ENCODE data around the gene USP46.

Gene USP46

GRCh38 chr4:52622564-52622963 lies 36.5 kb downstream of the USP46 start:
- Histone ChIP-seq H3K4me3 (ENCODE audit: low read depth, low read length) (no peak overlapping the region), H3K36me3 (ENCODE audit: insufficient read depth, low read length) (no peaks in the 10 kb centered on the region), H3K79me2 (ENCODE audit: control insufficient read depth, insufficient read depth, low read length, unreplicated experiment) (no peaks in the 10 kb centered on the region), H3K4me1 (ENCODE audit: control insufficient read depth, insufficient read depth, low read length, unreplicated experiment) (no peaks in the 10 kb centered on the region), H3K27ac (ENCODE audit: low read depth, low read length) (no peak overlapping the region), H3K27me3 (ENCODE audit: insufficient read depth, low read length) (no peaks in the 10 kb centered on the region), H2AFZ (ENCODE audit: low read length, unreplicated experiment) (no peak overlapping the region)

- H2AFZ ChIP-seq (ENCODE audit: low read length, unreplicated experiment) = no peak overlapping the region
- H3K4me1 ChIP-seq (ENCODE audit: control insufficient read depth, insufficient read depth, low read length, unreplicated experiment) = no peaks in the 10 kb centered on the region
- H3K27me3 ChIP-seq (ENCODE audit: insufficient read depth, low read length) = no peaks in the 10 kb centered on the region
- no peak overlapping the region for H3K27ac ChIP-seq (ENCODE audit: low read depth, low read length)
- no peak overlapping the region for H3K4me3 ChIP-seq (ENCODE audit: low read depth, low read length)
- no peaks in the 10 kb centered on the region for H3K36me3 ChIP-seq (ENCODE audit: insufficient read depth, low read length)
- H3K79me2 ChIP-seq (ENCODE audit: control insufficient read depth, insufficient read depth, low read length, unreplicated experiment) = no peaks in the 10 kb centered on the region
These were observed 37.5 kb downstream of the USP46 start for GRCh38 chr4:52621567-52621966.

- Histone ChIP-seq H3K4me1 (ENCODE audit: control insufficient read depth, insufficient read depth, low read length, unreplicated experiment) (no peaks in the 10 kb centered on the region), H3K36me3 (ENCODE audit: insufficient read depth, low read length) (no peaks in the 10 kb centered on the region), H2AFZ (ENCODE audit: low read length, unreplicated experiment) (no peak overlapping the region), H3K4me3 (ENCODE audit: low read depth, low read length) (no peak overlapping the region), H3K27ac (ENCODE audit: low read depth, low read length) (no peak overlapping the region), H3K79me2 (ENCODE audit: control insufficient read depth, insufficient read depth, low read length, unreplicated experiment) (no peaks in the 10 kb centered on the region), H3K27me3 (ENCODE audit: insufficient read depth, low read length) (no peaks in the 10 kb centered on the region)
These were observed 39.5 kb downstream of the USP46 start for GRCh38 chr4:52619591-52619931.

- Histone ChIP-seq H3K27me3 (ENCODE audit: insufficient read depth, low read length) (no peaks in the 10 kb centered on the region), H3K4me3 (ENCODE audit: low read depth, low read length) (no peak overlapping the region), H3K36me3 (ENCODE audit: insufficient read depth, low read length) (no peaks in the 10 kb centered on the region), H3K79me2 (ENCODE audit: control insufficient read depth, insufficient read depth, low read length, unreplicated experiment) (no peaks in the 10 kb centered on the region), H3K4me1 (ENCODE audit: control insufficient read depth, insufficient read depth, low read length, unreplicated experiment) (no peaks in the 10 kb centered on the region), H3K27ac (ENCODE audit: low read depth, low read length) (no peak overlapping the region), H2AFZ (ENCODE audit: low read length, unreplicated experiment) (no peak overlapping the region)
These were observed 40.1 kb downstream of the USP46 start for GRCh38 chr4:52618795-52619590.

- Histone ChIP-seq H3K4me1 (ENCODE audit: control insufficient read depth, insufficient read depth, low read length, unreplicated experiment) (no peaks in the 10 kb centered on the region), H3K79me2 (ENCODE audit: control insufficient read depth, insufficient read depth, low read length, unreplicated experiment) (no peaks in the 10 kb centered on the region), H3K27ac (ENCODE audit: low read depth, low read length) (no peak overlapping the region), H3K27me3 (ENCODE audit: insufficient read depth, low read length) (no peaks in the 10 kb centered on the region), H3K36me3 (ENCODE audit: insufficient read depth, low read length) (no peaks in the 10 kb centered on the region), H3K4me3 (ENCODE audit: low read depth, low read length) (no peak overlapping the region), H2AFZ (ENCODE audit: low read length, unreplicated experiment) (no peak overlapping the region)
These were observed 41.6 kb downstream of the USP46 start for GRCh38 chr4:52617336-52618020.

- Histone ChIP-seq H3K27me3 (ENCODE audit: insufficient read depth, low read length) (no peaks in the 10 kb centered on the region), H3K4me1 (ENCODE audit: control insufficient read depth, insufficient read depth, low read length, unreplicated experiment) (no peaks in the 10 kb centered on the region), H3K27ac (ENCODE audit: low read depth, low read length) (no peak overlapping the region), H2AFZ (ENCODE audit: low read length, unreplicated experiment) (no peak overlapping the region), H3K79me2 (ENCODE audit: control insufficient read depth, insufficient read depth, low read length, unreplicated experiment) (no peaks in the 10 kb centered on the region), H3K36me3 (ENCODE audit: insufficient read depth, low read length) (no peaks in the 10 kb centered on the region), H3K4me3 (ENCODE audit: low read depth, low read length) (no peak overlapping the region)
These were observed 44.9 kb downstream of the USP46 start for GRCh38 chr4:52614241-52614640.

- Histone ChIP-seq H3K27me3 (ENCODE audit: insufficient read depth, low read length) (no peaks in the 10 kb centered on the region), H2AFZ (ENCODE audit: low read length, unreplicated experiment) (no peak overlapping the region), H3K36me3 (ENCODE audit: insufficient read depth, low read length) (0 out of 2 replicates have a peak, but pooled peaks cover 1% of the 10 kb centered on the region), H3K27ac (ENCODE audit: low read depth, low read length) (no peak overlapping the region), H3K4me3 (ENCODE audit: low read depth, low read length) (no peak overlapping the region), H3K79me2 (ENCODE audit: control insufficient read depth, insufficient read depth, low read length, unreplicated experiment) (no peaks in the 10 kb centered on the region), H3K4me1 (ENCODE audit: control insufficient read depth, insufficient read depth, low read length, unreplicated experiment) (no peaks in the 10 kb centered on the region)
These were observed 46.8 kb downstream of the USP46 start for GRCh38 chr4:52612341-52612740.

- Histone ChIP-seq H3K79me2 (ENCODE audit: control insufficient read depth, insufficient read depth, low read length, unreplicated experiment) (no peaks in the 10 kb centered on the region), H3K4me3 (ENCODE audit: low read depth, low read length) (no peak overlapping the region), H2AFZ (ENCODE audit: low read length, unreplicated experiment) (no peak overlapping the region), H3K4me1 (ENCODE audit: control insufficient read depth, insufficient read depth, low read length, unreplicated experiment) (no peaks in the 10 kb centered on the region), H3K27ac (ENCODE audit: low read depth, low read length) (no peak overlapping the region), H3K27me3 (ENCODE audit: insufficient read depth, low read length) (no peaks in the 10 kb centered on the region), H3K36me3 (ENCODE audit: insufficient read depth, low read length) (0 out of 2 replicates have a peak, but pooled peaks cover 10% of the 10 kb centered on the region)
These were observed 48.0 kb downstream of the USP46 start for GRCh38 chr4:52611030-52611555.

GRCh38 chr4:52606726-52607125 lies 52.4 kb downstream of the USP46 start:
- Histone ChIP-seq H3K4me1 (ENCODE audit: control insufficient read depth, insufficient read depth, low read length, unreplicated experiment) (no peaks in the 10 kb centered on the region), H3K27ac (ENCODE audit: low read depth, low read length) (no peak overlapping the region), H3K36me3 (ENCODE audit: insufficient read depth, low read length) (0 out of 2 replicates have a peak, but pooled peaks cover 10% of the 10 kb centered on the region), H3K79me2 (ENCODE audit: control insufficient read depth, insufficient read depth, low read length, unreplicated experiment) (no peaks in the 10 kb centered on the region), H3K27me3 (ENCODE audit: insufficient read depth, low read length) (no peaks in the 10 kb centered on the region), H3K4me3 (ENCODE audit: low read depth, low read length) (no peak overlapping the region), H2AFZ (ENCODE audit: low read length, unreplicated experiment) (no peak overlapping the region)

GRCh38 chr4:52606040-52606439 lies 53.1 kb downstream of the USP46 start:
- Histone ChIP-seq H2AFZ (ENCODE audit: low read length, unreplicated experiment) (no peak overlapping the region), H3K27ac (ENCODE audit: low read depth, low read length) (no peak overlapping the region), H3K79me2 (ENCODE audit: control insufficient read depth, insufficient read depth, low read length, unreplicated experiment) (no peaks in the 10 kb centered on the region), H3K4me3 (ENCODE audit: low read depth, low read length) (no peak overlapping the region), H3K27me3 (ENCODE audit: insufficient read depth, low read length) (no peaks in the 10 kb centered on the region), H3K4me1 (ENCODE audit: control insufficient read depth, insufficient read depth, low read length, unreplicated experiment) (no peaks in the 10 kb centered on the region), H3K36me3 (ENCODE audit: insufficient read depth, low read length) (0 out of 2 replicates have a peak, but pooled peaks cover 10% of the 10 kb centered on the region)

GRCh38 chr4:52604215-52604614 lies 54.9 kb downstream of the USP46 start:
- H3K27me3 ChIP-seq (ENCODE audit: insufficient read depth, low read length) = no peaks in the 10 kb centered on the region
- 0 out of 2 replicates have a peak, but pooled peaks cover 10% of the 10 kb centered on the region for H3K36me3 ChIP-seq (ENCODE audit: insufficient read depth, low read length)
- H3K4me3 ChIP-seq (ENCODE audit: low read depth, low read length) = no peak overlapping the region

More at GRCh38 chr4:52604215-52604614, 54.9 kb downstream of the USP46 start:
- H3K27ac ChIP-seq (ENCODE audit: low read depth, low read length) = no peak overlapping the region
- no peak overlapping the region for H2AFZ ChIP-seq (ENCODE audit: low read length, unreplicated experiment)
- H3K4me1 ChIP-seq (ENCODE audit: control insufficient read depth, insufficient read depth, low read length, unreplicated experiment) = no peaks in the 10 kb centered on the region
- H3K79me2 ChIP-seq (ENCODE audit: control insufficient read depth, insufficient read depth, low read length, unreplicated experiment) = no peaks in the 10 kb centered on the region
